Neural progenitor cell (in vitro differentiated cells): ENCODE results near the gene CNTNAP2.

Experiments used
- EZH2 ChIP-seq: fragments of 200-600 bp; sonication (generic); IDR thresholded peaks from 2 replicates; pipeline ENCODE4 v1.6.1; 2017; ENCODE audit warnings: antibody characterized with exemption, mild to moderate bottlenecking, moderate library complexity
- EZH2phosphoT487 ChIP-seq: fragments of 200-600 bp; sonication (generic); IDR thresholded peaks from 2 replicates; pipeline ENCODE4 v1.6.1; 2017; ENCODE audit warnings: antibody characterized with exemption
- TF ChIP-seq, protein P1 (sequence below): fragments of 200-600 bp; sonication (generic); IDR thresholded peaks from 2 replicates; pipeline ENCODE4 v1.5.1; 2017; ENCODE audit warnings: antibody characterized with exemption, mild to moderate bottlenecking

- TF ChIP-seq, protein P1, sequence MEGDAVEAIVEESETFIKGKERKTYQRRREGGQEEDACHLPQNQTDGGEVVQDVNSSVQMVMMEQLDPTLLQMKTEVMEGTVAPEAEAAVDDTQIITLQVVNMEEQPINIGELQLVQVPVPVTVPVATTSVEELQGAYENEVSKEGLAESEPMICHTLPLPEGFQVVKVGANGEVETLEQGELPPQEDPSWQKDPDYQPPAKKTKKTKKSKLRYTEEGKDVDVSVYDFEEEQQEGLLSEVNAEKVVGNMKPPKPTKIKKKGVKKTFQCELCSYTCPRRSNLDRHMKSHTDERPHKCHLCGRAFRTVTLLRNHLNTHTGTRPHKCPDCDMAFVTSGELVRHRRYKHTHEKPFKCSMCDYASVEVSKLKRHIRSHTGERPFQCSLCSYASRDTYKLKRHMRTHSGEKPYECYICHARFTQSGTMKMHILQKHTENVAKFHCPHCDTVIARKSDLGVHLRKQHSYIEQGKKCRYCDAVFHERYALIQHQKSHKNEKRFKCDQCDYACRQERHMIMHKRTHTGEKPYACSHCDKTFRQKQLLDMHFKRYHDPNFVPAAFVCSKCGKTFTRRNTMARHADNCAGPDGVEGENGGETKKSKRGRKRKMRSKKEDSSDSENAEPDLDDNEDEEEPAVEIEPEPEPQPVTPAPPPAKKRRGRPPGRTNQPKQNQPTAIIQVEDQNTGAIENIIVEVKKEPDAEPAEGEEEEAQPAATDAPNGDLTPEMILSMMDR = no peak
- TF ChIP-seq EZH2 (no peak), EZH2phosphoT487 (no peak)
Observed at GRCh38 chr7:147796581-147796980, 1680.0 kb downstream of the CNTNAP2 start.
